NT2/D1 (cell line): ENCODE measurements around the gene LRRC8B.
"Not testable (repeated sequence)": the region's sequence is repeated elsewhere in the genome, so short reads cannot be mapped to it uniquely, and the experiment has no call there.

Experiments
- DNase-seq: peaks from one replicate; pipeline ENCODE4 v3.0.0-alpha.2; 2011; ENCODE audit warnings: low read depth, low spot score
- H3K27me3 ChIP-seq: 2 replicates; pipeline ENCODE4 v1.6.0; 2011; ENCODE audit warnings: mild to moderate bottlenecking; ENCODE audit not compliant: insufficient read length, insufficient read depth
- H3K36me3 ChIP-seq: 2 replicates; pipeline ENCODE4 v1.6.1; 2011; ENCODE audit warnings: mild to moderate bottlenecking, low read length, mixed read lengths; ENCODE audit not compliant: insufficient read depth, insufficient read length
- H3K4me1 ChIP-seq: 2 replicates; pipeline ENCODE4 v1.5.1; 2011; ENCODE audit not compliant: insufficient read depth, insufficient read length
- H3K4me3 ChIP-seq: 2 replicates; pipeline ENCODE4 v1.5.1; 2011; ENCODE audit warnings: low read depth; ENCODE audit not compliant: insufficient read length
- H3K9ac ChIP-seq: 2 replicates; pipeline ENCODE4 v1.6.0; 2011; ENCODE audit warnings: low read depth; ENCODE audit not compliant: insufficient read length
- H3K9me3 ChIP-seq: 2 replicates; pipeline ENCODE4 v1.5.1; 2011; ENCODE audit warnings: mild to moderate bottlenecking, low read length; ENCODE audit not compliant: insufficient read depth
- SUZ12 ChIP-seq: IDR thresholded peaks from 2 replicates; pipeline ENCODE4 v1.6.1; 2011; ENCODE audit not compliant: insufficient read length, insufficient read depth; ENCODE audit errors: extremely low read depth
- YY1 ChIP-seq: IDR thresholded peaks from 2 replicates; pipeline ENCODE4 v1.6.1; 2011; ENCODE audit not compliant: insufficient read length, insufficient read depth
- ZNF274 ChIP-seq: IDR thresholded peaks from 2 replicates; pipeline ENCODE4 v1.6.1; 2011; ENCODE audit warnings: mild to moderate bottlenecking, low read depth, low read length

Gene LRRC8B

DNA sequence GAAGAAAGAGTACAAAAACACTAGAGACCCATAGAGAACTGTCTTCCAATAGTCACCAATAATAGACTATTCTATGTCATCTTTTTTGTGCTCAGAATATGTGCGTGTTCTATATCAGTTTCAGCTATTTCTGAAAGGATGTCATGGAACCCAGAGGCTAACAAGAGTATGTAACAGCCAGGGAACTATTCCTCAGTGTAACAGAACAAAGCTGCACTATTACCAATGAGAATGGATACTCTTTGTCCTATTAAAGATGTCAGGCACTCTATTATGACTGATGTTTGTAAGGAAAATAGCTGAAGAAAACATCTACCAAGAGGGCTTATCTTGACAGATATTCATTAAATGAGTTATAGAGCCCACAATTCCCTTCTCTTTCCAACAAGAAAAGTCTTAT, 99.7 kb downstream of the LRRC8B start:
- no peak for TF ChIP-seq SUZ12
- no peak for TF ChIP-seq ZNF274
- no peak for TF ChIP-seq YY1
- no peaks in the 10 kb centered on the region for H3K9me3 ChIP-seq
- DNase-seq: no peak
- H3K4me1 ChIP-seq: no peaks in the 10 kb centered on the region
- no peak overlapping the region for H3K4me3 ChIP-seq
- no peaks in the 10 kb centered on the region for H3K27me3 ChIP-seq
- no peak overlapping the region for H3K9ac ChIP-seq
- no peaks in the 10 kb centered on the region for H3K36me3 ChIP-seq

DNA sequence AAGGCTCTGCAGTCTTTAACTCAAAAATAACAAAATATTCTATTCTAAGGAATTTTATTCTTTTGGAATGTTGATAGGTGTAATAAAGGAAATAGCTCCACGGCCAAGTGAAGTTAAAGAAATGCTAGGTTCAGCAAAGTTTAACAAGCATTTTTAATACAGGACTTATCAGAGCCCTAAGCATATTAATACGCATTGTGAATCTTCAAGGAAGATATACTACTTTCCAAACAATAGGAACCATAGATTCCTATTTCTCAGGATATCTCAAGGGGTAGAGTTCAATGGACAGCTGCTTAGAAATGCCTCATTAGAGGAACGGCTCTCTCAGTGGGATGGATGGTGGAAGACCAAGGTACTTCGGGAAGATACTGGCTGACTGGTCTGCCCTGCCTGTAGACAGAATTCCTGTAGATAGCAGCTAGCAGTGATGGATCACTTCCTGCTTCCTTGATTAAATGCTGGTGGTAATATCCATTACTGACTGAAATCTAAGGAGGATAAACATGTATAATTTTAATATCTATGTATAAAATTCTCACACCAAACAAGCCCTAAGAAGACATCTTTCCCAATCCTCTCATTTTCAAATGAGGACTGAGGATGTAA, 100.2 kb downstream of the LRRC8B start:
- Histone ChIP-seq H3K4me1 (no peaks in the 10 kb centered on the region), H3K9ac (no peak overlapping the region), H3K9me3 (no peaks in the 10 kb centered on the region), H3K27me3 (no peaks in the 10 kb centered on the region), H3K36me3 (no peaks in the 10 kb centered on the region), H3K4me3 (no peak overlapping the region)
- no peak for DNase-seq
- no peak for TF ChIP-seq SUZ12
- no peak for TF ChIP-seq YY1
- TF ChIP-seq ZNF274: no peak

DNA sequence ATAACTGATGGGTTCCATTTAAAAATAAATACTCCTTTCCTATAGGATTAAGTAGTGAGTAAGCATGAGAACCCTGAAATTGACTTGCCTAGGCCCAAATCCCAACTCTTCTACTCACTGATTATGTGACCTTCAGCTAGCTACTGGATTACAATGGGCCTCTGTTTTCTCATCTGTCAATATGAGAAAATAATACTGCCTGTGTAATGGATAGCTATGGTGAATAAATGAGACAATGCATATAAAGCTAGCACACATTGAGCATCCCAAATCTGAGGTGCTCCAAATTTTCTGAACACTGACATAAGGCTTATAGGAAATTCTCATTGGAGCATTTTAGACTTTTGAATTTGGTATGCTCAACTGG, 103.0 kb downstream of the LRRC8B start:
- Histone ChIP-seq H3K36me3 (no peaks in the 10 kb centered on the region), H3K27me3 (peaks cover 5% of the 10 kb centered on the region), H3K9me3 (no peaks in the 10 kb centered on the region), H3K9ac (no peak overlapping the region), H3K4me3 (no peak overlapping the region), H3K4me1 (no peaks in the 10 kb centered on the region)
- no peak for DNase-seq
- no peak for TF ChIP-seq YY1
- no peak for TF ChIP-seq ZNF274
- TF ChIP-seq SUZ12: no peak

GRCh38 chr1:89629146-89629545, 104.5 kb downstream of the LRRC8B start:
- TF ChIP-seq SUZ12: no peak
- TF ChIP-seq ZNF274: no peak
- TF ChIP-seq YY1: no peak
- H3K36me3 ChIP-seq: no peaks in the 10 kb centered on the region
- no peaks in the 10 kb centered on the region for H3K4me1 ChIP-seq
- H3K4me3 ChIP-seq: no peak overlapping the region
- H3K9me3 ChIP-seq: no peaks in the 10 kb centered on the region
- no peak overlapping the region for H3K9ac ChIP-seq
- no peak for DNase-seq
- peaks cover 11% of the 10 kb centered on the region for H3K27me3 ChIP-seq

DNA sequence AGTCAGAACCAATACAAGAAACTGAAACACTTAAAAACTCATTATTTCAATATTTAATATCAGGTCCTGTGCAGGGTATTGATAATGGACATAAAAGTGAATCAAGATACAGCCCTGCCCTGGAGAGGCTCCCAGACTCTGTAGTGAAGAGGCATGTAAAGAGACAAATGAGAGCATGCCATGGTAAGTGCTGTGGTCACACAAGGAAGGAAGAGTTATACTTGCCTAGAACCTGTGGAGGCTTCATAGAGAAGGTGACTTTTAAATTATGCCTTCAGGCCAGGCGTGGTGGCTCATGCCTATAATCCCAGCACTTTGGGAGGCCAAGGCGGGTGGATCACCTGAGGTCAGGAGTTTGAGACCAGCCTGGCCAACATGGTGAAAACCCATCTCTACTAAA, 105.0 kb downstream of the LRRC8B start:
- peaks cover 16% of the 10 kb centered on the region for H3K27me3 ChIP-seq
- not testable (repeated sequence) for H3K4me1 ChIP-seq, H3K9ac ChIP-seq, H3K4me3 ChIP-seq, H3K9me3 ChIP-seq, DNase-seq, H3K36me3 ChIP-seq

DNA sequence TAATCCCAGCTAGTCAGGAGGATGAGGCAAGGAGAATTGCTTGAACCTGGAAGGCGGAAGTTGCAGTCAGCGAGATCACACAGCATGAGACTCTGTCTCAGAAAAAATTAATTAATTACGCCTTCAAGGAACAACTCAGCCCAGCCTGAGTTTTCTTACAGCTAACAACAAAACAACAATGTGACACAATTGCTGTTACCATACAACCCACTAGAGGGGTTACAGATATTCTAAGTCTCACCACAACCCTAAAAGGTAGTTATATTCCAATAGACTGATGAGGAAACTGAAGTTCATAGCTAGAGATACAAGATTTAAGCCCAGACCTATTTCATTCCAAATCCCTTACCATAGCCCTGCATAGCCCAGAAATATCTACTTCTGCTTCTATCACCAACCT, 105.4 kb downstream of the LRRC8B start:
- Histone ChIP-seq H3K36me3 (no peaks in the 10 kb centered on the region), H3K27me3 (peaks cover 20% of the 10 kb centered on the region), H3K9ac (no peak overlapping the region), H3K9me3 (no peaks in the 10 kb centered on the region), H3K4me1 (no peaks in the 10 kb centered on the region), H3K4me3 (no peak overlapping the region)
- no peak for DNase-seq
- TF ChIP-seq SUZ12 (no peak), ZNF274 (no peak), YY1 (no peak)

GRCh38 chr1:89631816-89632656, 107.4 kb downstream of the LRRC8B start:
- Histone ChIP-seq H3K27me3 (peaks cover 23% of the 10 kb centered on the region), H3K36me3 (no peaks in the 10 kb centered on the region), H3K4me3 (peak overlapping the region; percentile 80), H3K9me3 (no peaks in the 10 kb centered on the region), H3K4me1 (no peaks in the 10 kb centered on the region), H3K9ac (peak overlapping the region; percentile 87)
- peak; percentile 22 for DNase-seq
- TF ChIP-seq SUZ12 (no peak), ZNF274 (no peak), YY1 (no peak)
